HFFc6 (cell line): ENCODE results near the gene SNX21. TPM values are rescaled to one million over a fixed set of nuclear protein-coding genes. Genes with fewer than 3 reads are reported as not detected.
"Not testable (repeated sequence)": the region's sequence is repeated elsewhere in the genome, so short reads cannot be mapped to it uniquely, and the experiment has no call there.

Source experiments
- DNase-seq: peaks from one replicate; pipeline ENCODE4 v3.0.0-alpha.2; 2018
- H3K27ac Mint-ChIP-seq: 2 replicates; pipeline ENCODE4 v1.8.0; 2020; ENCODE audit warnings: mild to moderate bottlenecking, mixed read lengths
- H3K27me3 Mint-ChIP-seq: 2 replicates; pipeline ENCODE4 v1.8.0; 2021; ENCODE audit warnings: mild to moderate bottlenecking, moderate library complexity, mixed read lengths; ENCODE audit not compliant: insufficient read depth
- H3K36me3 Mint-ChIP-seq: 2 replicates; pipeline ENCODE4 v1.8.0; 2021; ENCODE audit warnings: low read depth, mixed read lengths
- H3K4me1 Mint-ChIP-seq: 2 replicates; pipeline ENCODE4 v1.8.0; 2020; ENCODE audit warnings: low read depth, mixed read lengths
- H3K4me3 Mint-ChIP-seq: 2 replicates; pipeline ENCODE4 v1.8.0; 2020; ENCODE audit warnings: mild to moderate bottlenecking, moderate library complexity, mixed read lengths
- H3K9me3 Mint-ChIP-seq: 2 replicates; pipeline ENCODE4 v1.8.0; 2020; ENCODE audit warnings: mild to moderate bottlenecking, mixed read lengths
- long read RNA-seq: library from polyadenylated mRNA; unstranded; transcript quantifications from one replicate; pipeline ENCODE4 v2.0.0, GENCODE V29; 2019
- total RNA-seq, 6 experiments: library from RNA; stranded (reverse); fragmentation: NEBNext Ultra II Directional; extraction: Animal tissue kit (Norgen Biotek cat#: 25700); gene quantifications; 2 replicates in 1 of 6; 3 replicates in 5 of 6; pipeline ENCODE4 v1.2.3, GENCODE V29; 2021
- TF ChIP-seq, protein P1 (sequence below): fragments of 200-600 bp; sonication (generic); IDR thresholded peaks from 2 replicates; pipeline ENCODE4 v1.5.0; 2021; ENCODE audit warnings: antibody characterized with exemption, mild to moderate bottlenecking

The SNX21 gene, protein sequence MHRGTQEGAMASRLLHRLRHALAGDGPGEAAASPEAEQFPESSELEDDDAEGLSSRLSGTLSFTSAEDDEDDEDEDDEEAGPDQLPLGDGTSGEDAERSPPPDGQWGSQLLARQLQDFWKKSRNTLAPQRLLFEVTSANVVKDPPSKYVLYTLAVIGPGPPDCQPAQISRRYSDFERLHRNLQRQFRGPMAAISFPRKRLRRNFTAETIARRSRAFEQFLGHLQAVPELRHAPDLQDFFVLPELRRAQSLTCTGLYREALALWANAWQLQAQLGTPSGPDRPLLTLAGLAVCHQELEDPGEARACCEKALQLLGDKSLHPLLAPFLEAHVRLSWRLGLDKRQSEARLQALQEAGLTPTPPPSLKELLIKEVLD
- total RNA-seq, result 10 to 100 TPM; 21.9 to 25.1 (median 22.7) TPM
- long read RNA-seq, transcript SNX21-212 (4 exons, 1,607 nt), result major isoform, 5 of 34 reads
- long read RNA-seq, partial matches to known transcripts, result 3 of 34 reads
- long read RNA-seq, other reads (novel, unspliced or antisense), result 18 of 34 reads

DNA sequence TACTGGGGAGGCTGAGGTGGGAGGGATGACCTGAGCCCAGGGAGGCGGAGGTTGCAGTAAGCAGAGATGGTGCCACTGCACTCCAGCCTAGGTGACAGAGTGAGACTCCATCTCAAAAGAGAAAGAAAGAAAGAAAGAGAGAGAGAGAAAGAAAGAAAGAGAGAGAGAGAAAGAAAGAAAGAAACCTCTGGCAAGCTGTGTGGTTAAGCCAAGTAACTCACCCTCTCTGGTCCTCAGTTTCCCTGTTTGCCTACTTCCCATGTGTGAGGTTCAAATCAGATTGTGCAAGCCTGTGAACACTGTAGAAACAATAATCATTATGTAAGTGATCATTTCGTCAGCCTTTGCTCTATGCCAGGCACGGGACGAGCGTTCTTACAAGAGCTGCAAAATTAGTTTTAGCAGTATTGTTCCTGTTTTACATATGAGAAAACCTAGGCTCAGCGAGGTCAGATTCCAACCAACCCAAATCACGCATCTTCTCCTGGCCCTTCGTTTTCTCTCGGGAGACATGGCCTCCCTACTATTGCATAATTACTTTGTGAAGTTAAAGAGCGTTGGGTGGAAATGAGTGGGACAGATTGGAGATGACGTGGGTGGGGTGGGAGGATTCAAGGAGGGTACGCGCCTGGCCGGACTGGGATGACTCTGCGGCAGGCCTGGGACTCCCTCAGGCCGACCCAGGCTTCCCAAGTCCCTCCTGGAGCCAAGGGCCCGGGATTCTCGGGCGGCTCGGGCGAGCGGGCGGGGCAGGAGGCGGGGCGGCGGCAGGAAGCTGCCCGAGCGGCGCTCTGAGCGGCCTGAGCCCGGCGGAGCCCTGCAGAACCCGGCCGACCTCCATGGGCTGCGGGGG, at the start of gene SNX21:
TSS of gene SNX21 (plus strand) at position 770 of the 853 bp plus-strand sequence. CDS start 121 bp downstream, outside the sequence.
- Mint-ChIP-seq H3K4me1 (peaks cover 42% of the 10 kb centered on the region), H3K4me3 (peak within 1 kb of the TSS; percentile 91), H3K9me3 (no peaks in the 10 kb centered on the region), H3K36me3 (peaks cover 13% of the 10 kb centered on the region; the same call in 1 of the 2 replicates), H3K27ac (peak within 1 kb of the TSS; percentile 96), H3K27me3 (peaks cover 3% of the 10 kb centered on the region)
- TF ChIP-seq, protein P1, sequence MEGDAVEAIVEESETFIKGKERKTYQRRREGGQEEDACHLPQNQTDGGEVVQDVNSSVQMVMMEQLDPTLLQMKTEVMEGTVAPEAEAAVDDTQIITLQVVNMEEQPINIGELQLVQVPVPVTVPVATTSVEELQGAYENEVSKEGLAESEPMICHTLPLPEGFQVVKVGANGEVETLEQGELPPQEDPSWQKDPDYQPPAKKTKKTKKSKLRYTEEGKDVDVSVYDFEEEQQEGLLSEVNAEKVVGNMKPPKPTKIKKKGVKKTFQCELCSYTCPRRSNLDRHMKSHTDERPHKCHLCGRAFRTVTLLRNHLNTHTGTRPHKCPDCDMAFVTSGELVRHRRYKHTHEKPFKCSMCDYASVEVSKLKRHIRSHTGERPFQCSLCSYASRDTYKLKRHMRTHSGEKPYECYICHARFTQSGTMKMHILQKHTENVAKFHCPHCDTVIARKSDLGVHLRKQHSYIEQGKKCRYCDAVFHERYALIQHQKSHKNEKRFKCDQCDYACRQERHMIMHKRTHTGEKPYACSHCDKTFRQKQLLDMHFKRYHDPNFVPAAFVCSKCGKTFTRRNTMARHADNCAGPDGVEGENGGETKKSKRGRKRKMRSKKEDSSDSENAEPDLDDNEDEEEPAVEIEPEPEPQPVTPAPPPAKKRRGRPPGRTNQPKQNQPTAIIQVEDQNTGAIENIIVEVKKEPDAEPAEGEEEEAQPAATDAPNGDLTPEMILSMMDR, result no peak
- peak; percentile 90 for DNase-seq

DNA sequence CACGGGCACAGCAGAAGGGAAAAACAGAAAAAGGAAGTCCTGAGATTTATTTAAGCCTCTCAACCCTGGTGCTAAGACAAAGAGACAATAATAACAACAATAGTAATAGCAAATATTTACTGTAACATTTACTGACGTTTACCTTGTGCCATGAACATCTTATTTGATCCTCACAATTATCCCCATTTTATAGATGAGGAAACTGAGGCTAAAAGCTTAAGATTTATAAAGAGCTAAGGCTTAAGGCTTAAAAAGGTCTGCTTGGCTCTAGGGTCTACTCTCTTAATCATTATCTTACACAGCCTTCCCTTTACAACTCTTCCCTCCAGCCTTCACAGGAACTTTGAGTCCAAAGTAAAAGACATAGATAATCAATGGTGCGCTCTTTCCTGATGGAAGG, 45.2 kb upstream of the SNX21 start:
- H3K4me3 Mint-ChIP-seq, result no peak overlapping the region
- DNase-seq, result no peak
- peaks cover 14% of the 10 kb centered on the region for H3K4me1 Mint-ChIP-seq
- H3K27ac Mint-ChIP-seq, result no peak overlapping the region
- TF ChIP-seq, protein P1, result no peak
- H3K27me3 Mint-ChIP-seq, result peaks cover 3% of the 10 kb centered on the region
- no peaks in the 10 kb centered on the region for H3K9me3 Mint-ChIP-seq
- H3K36me3 Mint-ChIP-seq, result peaks cover 9% of the 10 kb centered on the region; the same call in 1 of the 2 replicates

DNA sequence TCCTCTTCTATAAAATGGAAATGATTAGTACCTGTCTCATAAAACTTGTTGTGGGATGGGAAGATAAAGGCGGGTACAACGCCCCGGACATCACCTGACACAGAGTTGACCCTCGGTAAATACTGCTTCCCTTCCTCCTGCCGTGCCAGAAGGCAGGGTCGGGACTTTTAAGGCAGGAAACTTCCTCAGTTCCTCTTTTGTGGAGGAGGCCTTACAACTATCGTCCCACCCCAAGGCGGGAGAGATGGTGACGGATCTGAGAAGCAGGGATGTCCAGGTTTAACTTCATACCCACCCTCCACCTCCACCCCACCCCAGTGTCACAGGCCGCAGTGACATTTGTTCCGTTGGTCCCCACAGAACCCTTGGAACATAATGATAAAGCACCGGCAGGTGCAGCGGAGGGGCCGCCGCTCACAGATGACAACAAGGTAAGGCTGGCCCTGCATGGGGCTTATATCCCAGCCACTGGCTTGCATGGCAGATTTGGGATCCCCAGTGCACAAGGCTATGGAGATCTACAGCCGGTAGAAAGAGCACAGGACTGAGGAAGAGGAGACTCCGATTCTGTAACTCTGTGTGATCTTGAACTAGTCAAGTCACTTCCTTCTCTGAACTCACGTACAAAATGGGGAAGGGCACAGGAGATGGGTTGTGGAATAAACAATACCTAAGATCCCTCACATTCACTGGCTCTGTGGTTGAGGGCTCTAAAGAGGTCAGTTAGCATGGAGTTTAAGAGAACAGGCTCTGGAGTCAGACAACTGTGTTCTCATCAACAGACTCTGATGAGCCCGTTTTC, 41.1 kb upstream of the SNX21 start:
- no peaks in the 10 kb centered on the region for H3K9me3 Mint-ChIP-seq
- peaks cover 25% of the 10 kb centered on the region for H3K36me3 Mint-ChIP-seq
- H3K4me1 Mint-ChIP-seq, result peaks cover 13% of the 10 kb centered on the region
- DNase-seq, result no peak
- peak overlapping the region; percentile 81 for H3K27ac Mint-ChIP-seq
- TF ChIP-seq, protein P1, result no peak
- peaks cover 2% of the 10 kb centered on the region for H3K27me3 Mint-ChIP-seq
- peak overlapping the region; percentile 88 for H3K4me3 Mint-ChIP-seq

DNA sequence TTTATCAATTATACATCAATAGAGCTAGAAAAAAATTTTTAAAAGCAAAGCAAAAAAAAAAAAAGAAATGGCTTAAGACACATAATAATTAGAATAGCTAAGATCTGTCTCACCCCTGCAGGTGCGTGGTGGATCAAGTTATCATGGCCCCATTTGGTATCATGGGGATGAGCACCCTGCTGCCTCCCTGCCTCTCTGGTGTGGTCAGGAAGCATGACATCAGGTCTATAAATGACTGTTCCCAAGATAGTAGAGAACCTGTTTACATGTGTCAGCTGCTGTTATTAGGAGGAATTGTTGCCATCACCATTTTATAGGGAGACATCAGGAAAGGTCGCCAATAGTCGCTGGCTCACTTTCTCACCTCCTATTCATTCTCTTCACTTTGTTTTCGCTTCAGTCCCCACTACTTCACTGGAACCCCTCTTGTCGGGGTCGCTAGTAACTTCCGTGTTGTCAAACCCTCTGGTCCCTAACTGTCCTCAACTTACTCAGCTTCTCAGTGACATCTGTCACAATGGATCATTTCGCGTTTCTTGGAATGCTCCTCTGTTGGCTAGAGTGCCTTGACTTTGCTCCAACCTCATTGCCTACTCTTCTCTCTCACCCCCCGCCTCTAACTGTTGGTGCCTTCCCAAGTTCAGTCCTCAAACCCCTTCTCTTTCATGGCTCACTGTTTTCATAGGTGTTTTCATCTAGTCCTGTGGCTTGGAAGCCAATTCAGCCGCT, 37.1 kb upstream of the SNX21 start:
- no peak for DNase-seq
- H3K4me3 Mint-ChIP-seq, result no peak overlapping the region
- TF ChIP-seq, protein P1, result no peak
- H3K27ac Mint-ChIP-seq, result no peak overlapping the region; the same call in 1 of the 2 replicates
- peaks cover 23% of the 10 kb centered on the region for H3K36me3 Mint-ChIP-seq
- no peaks in the 10 kb centered on the region for H3K9me3 Mint-ChIP-seq
- H3K27me3 Mint-ChIP-seq, result no peaks in the 10 kb centered on the region
- H3K4me1 Mint-ChIP-seq, result peaks cover 11% of the 10 kb centered on the region

DNA sequence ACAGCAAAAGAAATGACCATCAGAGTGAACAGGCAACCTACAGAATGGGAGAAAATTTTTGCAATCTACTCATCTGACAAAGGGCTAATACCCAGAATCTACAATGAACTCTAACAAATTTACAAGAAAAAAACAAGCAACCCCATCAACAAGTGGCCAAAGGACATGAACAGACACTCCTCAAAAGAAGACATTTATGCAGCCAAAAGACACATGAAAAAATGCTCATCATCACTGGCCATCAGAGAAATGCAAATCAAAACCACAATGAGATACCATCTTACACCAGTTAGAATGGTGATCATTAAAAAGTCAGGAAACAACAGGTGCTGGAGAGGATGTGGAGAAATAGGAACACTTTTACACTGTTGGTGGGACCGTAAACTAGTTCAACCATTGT, 36.1 kb upstream of the SNX21 start:
- H3K4me1 Mint-ChIP-seq, H3K27me3 Mint-ChIP-seq, H3K27ac Mint-ChIP-seq, H3K4me3 Mint-ChIP-seq, H3K9me3 Mint-ChIP-seq, DNase-seq: not testable (repeated sequence)
- peaks cover 29% of the 10 kb centered on the region for H3K36me3 Mint-ChIP-seq

DNA sequence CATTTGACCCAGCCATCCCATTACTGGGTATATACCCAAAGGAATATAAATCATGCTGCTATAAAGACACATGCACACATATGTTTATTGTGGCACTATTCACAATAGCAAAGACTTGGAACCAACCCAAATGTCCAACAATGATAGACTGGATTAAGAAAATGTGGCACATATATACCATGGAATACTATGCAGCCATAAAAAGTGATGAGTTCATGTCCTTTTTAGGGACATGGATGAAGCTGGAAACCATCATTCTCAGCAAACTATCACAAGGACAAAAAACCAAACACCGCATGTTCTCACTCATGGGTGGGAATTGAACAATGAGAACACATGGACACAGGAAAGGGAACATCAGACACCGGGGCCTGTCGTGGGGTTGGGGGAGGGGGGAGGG, 35.6 kb upstream of the SNX21 start:
- H3K9me3 Mint-ChIP-seq, H3K27me3 Mint-ChIP-seq, H3K4me3 Mint-ChIP-seq, H3K4me1 Mint-ChIP-seq, DNase-seq, H3K27ac Mint-ChIP-seq: not testable (repeated sequence)
- peaks cover 27% of the 10 kb centered on the region for H3K36me3 Mint-ChIP-seq
